Neuronal stem cell (in vitro differentiated cells): ENCODE results near the gene STIM1.

Experiments used
- DNase-seq: peaks from one replicate; pipeline ENCODE4 v3.0.0-alpha.2; 2013; ENCODE audit warnings: low spot score
- H2AFZ ChIP-seq: one replicate; pipeline ENCODE4 v1.6.1; 2013; ENCODE audit warnings: mild to moderate bottlenecking, low read length, inconsistent platforms
- H2AK5ac ChIP-seq: 2 replicates; pipeline ENCODE4 v1.6.1; 2013; ENCODE audit warnings: low read depth, mild to moderate bottlenecking, inconsistent platforms, low read length, moderate library complexity, mixed read lengths
- H2BK120ac ChIP-seq: 2 replicates; pipeline ENCODE4 v1.6.1; 2013; ENCODE audit warnings: low read depth, mild to moderate bottlenecking, inconsistent platforms, low read length, moderate library complexity, mixed read lengths
- H2BK12ac ChIP-seq: one replicate; pipeline ENCODE4 v1.6.1; 2013; ENCODE audit warnings: low read length, inconsistent platforms
- H2BK15ac ChIP-seq: 2 replicates; pipeline ENCODE4 v1.6.1; 2013; ENCODE audit warnings: mild to moderate bottlenecking, low read length, inconsistent platforms, mixed read lengths
- H2BK5ac ChIP-seq: one replicate; pipeline ENCODE4 v1.6.1; 2013; ENCODE audit warnings: inconsistent platforms, mild to moderate bottlenecking, low read length, moderate library complexity
- H3K14ac ChIP-seq: one replicate; pipeline ENCODE4 v1.6.1; 2013; ENCODE audit warnings: low read length, inconsistent platforms
- H3K18ac ChIP-seq: 2 replicates; pipeline ENCODE4 v1.6.1; 2013; ENCODE audit warnings: low read length, inconsistent platforms
- H3K23ac ChIP-seq: 2 replicates; pipeline ENCODE4 v1.6.1; 2013; ENCODE audit warnings: low read depth, mild to moderate bottlenecking, mixed read lengths, low read length, inconsistent platforms; ENCODE audit not compliant: poor library complexity
- H3K27ac ChIP-seq: replicated peaks from 3 replicates; pipeline ENCODE4 v1.5.1; 2013; ENCODE audit warnings: low read length, inconsistent platforms
- H3K27me3 ChIP-seq, 3 experiments: 2 replicates each; pipeline ENCODE4 v1.6.1; 2013; ENCODE audit warnings: low read length in 3 of 3, mild to moderate bottlenecking in 2 of 3, inconsistent platforms in 1 of 3, low read depth in 1 of 3, mixed read lengths in 1 of 3, moderate library complexity in 1 of 3; ENCODE audit not compliant: control insufficient read depth in 3 of 3, insufficient read depth in 3 of 3
- H3K36me3 ChIP-seq, 2 donors: replicated peaks in 1 of 2; 2 replicates each; pipeline ENCODE4 v1.6.1; 2013; ENCODE audit warnings: low read length in 2 of 2; ENCODE audit not compliant: control insufficient read depth in 2 of 2, insufficient read depth in 2 of 2
- H3K4ac ChIP-seq: 2 replicates; pipeline ENCODE4 v1.6.1; 2013; ENCODE audit warnings: inconsistent platforms, mild to moderate bottlenecking, low read length, moderate library complexity
- H3K4me1 ChIP-seq, 2 donors: 1 replicate in 1 of 2; 2 replicates in 1 of 2; pipeline ENCODE4 v1.6.1; 2013; ENCODE audit warnings: low read length in 2 of 2, low read depth in 1 of 2; ENCODE audit not compliant: control insufficient read depth in 2 of 2, insufficient read depth in 1 of 2
- H3K4me2 ChIP-seq: one replicate; pipeline ENCODE4 v1.6.1; 2013; ENCODE audit warnings: mild to moderate bottlenecking, low read length, inconsistent platforms; ENCODE audit not compliant: insufficient read depth, poor library complexity, severe bottlenecking
- H3K4me3 ChIP-seq, 2 donors: 2 replicates each; pipeline ENCODE4 v1.5.1; 2013; ENCODE audit warnings: low read length in 2 of 2, mild to moderate bottlenecking in 2 of 2, inconsistent platforms in 1 of 2, moderate library complexity in 1 of 2
- H3K79me1 ChIP-seq: one replicate; pipeline ENCODE4 v1.6.1; 2013; ENCODE audit warnings: low read depth, mild to moderate bottlenecking, inconsistent platforms, low read length, moderate library complexity
- H3K9ac ChIP-seq: one replicate; pipeline ENCODE4 v1.6.1; 2013; ENCODE audit warnings: mild to moderate bottlenecking, low read depth, low read length, inconsistent platforms; ENCODE audit not compliant: poor library complexity
- H3K9me3 ChIP-seq, 2 donors: replicated peaks in 1 of 2; 2 replicates each; pipeline versions ENCODE3 to v1.6.1; 2013; ENCODE audit warnings: low read length in 2 of 2, mild to moderate bottlenecking in 2 of 2, inconsistent platforms in 1 of 2, low read depth in 1 of 2, mixed read lengths in 1 of 2, moderate library complexity in 1 of 2; ENCODE audit not compliant: control insufficient read depth in 2 of 2, insufficient read depth in 1 of 2
- H4K8ac ChIP-seq: one replicate; pipeline ENCODE4 v1.6.1; 2013; ENCODE audit warnings: low read depth, mild to moderate bottlenecking, inconsistent platforms, low read length, moderate library complexity
- H4K91ac ChIP-seq: one replicate; pipeline ENCODE4 v1.6.1; 2013; ENCODE audit warnings: low read length, low read depth, mild to moderate bottlenecking, inconsistent platforms; ENCODE audit not compliant: poor library complexity
- WGBS, 2 donors: extraction: QIAGEN DNeasy Blood & Tissue Kit; methylation state at CpG; one replicate each; pipeline ENCODE4 v1.1.7; 2013; ENCODE audit warnings: missing lambda C conversion rate in 2 of 2, mixed read lengths in 1 of 2; ENCODE audit not compliant: insufficient read length in 2 of 2, insufficient replicate concordance in 1 of 2; ENCODE audit errors: extremely low coverage in 2 of 2; 5-methylcytosine and 5-hydroxymethylcytosine counted together

STIM1 gene

GRCh38 chr11:4040461-4040860, 185.0 kb downstream of the STIM1 start:
- Histone ChIP-seq H3K4me3 (no peak overlapping the region), H3K4ac (no peak overlapping the region), H4K8ac (no peak overlapping the region), H3K27me3 (no peaks in the 10 kb centered on the region), H3K79me1 (no peaks in the 10 kb centered on the region), H3K23ac (no peak overlapping the region), H3K4me2 (no peak overlapping the region), H3K9me3 (peaks cover 0 to 2% of the 10 kb centered on the region in 2 donors), H2BK5ac (no peak overlapping the region), H3K18ac (no peak overlapping the region), H2AK5ac (no peak overlapping the region), H2AFZ (no peak overlapping the region), H3K14ac (no peak overlapping the region), H4K91ac (no peak overlapping the region), H3K9ac (no peak overlapping the region), H3K4me1 (no peaks in the 10 kb centered on the region), H2BK15ac (no peak overlapping the region), H3K27ac (no peak overlapping the region), H3K36me3 (no peaks in the 10 kb centered on the region), H2BK12ac (no peak overlapping the region), H2BK120ac (no peak overlapping the region)
- no CpG with 5 or more reads among the region's 1 CpG for WGBS, 2 donors
- DNase-seq, result no peak

DNA sequence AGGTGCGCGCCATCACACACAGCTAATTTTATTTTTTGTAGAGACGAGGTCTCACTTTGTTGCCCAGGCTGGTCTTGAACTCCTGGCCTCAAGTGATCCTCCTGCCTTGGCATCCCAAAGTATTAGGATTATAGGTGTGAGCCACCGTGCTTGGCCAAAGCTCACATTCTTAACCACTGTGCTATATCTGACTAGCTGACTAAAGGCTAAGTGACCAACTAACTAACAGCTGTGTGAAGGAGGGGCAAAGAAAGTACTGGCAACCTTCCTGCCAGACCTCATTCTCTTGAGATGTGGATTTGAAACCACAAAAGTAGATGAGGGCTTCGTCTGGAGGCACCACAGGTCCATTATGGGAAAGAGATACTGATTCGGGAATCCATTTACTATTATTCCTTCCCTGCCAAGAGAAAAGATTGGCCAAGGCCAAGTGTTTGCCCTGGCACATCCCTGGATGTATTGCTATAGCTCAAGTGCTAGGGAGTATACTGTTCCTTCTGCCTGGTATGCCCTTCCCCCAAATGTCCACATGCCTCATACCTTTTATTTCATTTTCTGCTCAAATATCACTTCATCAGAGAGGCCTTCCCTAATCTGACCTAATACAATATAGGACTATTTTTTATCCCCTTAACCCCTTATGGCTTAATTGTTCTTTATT, 186.4 kb downstream of the STIM1 start:
- no peak for DNase-seq
- Histone ChIP-seq H3K36me3 (no peaks in the 10 kb centered on the region), H3K27ac (no peak overlapping the region), H3K23ac (no peak overlapping the region), H2BK120ac (no peak overlapping the region), H3K4ac (no peak overlapping the region), H4K91ac (no peak overlapping the region), H2AK5ac (no peak overlapping the region), H3K14ac (no peak overlapping the region), H2AFZ (no peak overlapping the region), H3K4me2 (no peak overlapping the region), H4K8ac (no peak overlapping the region), H2BK12ac (no peak overlapping the region), H2BK15ac (no peak overlapping the region), H3K18ac (no peak overlapping the region), H3K79me1 (no peaks in the 10 kb centered on the region), H3K27me3 (no peaks in the 10 kb centered on the region), H2BK5ac (no peak overlapping the region), H3K4me3 (no peak overlapping the region), H3K9me3 (no peaks in the 10 kb centered on the region), H3K9ac (no peak overlapping the region), H3K4me1 (no peaks in the 10 kb centered on the region)
- no CpG with 5 or more reads among the region's 6 CpGs for WGBS, 2 donors

GRCh38 chr11:4044976-4045646, 189.6 kb downstream of the STIM1 start:
- Histone ChIP-seq H3K27me3 (no peaks in the 10 kb centered on the region), H2BK5ac (no peak overlapping the region), H3K9ac (no peak overlapping the region), H3K4me1 (no peaks in the 10 kb centered on the region), H3K4me2 (no peak overlapping the region), H3K23ac (no peak overlapping the region), H3K4ac (no peak overlapping the region), H3K18ac (no peak overlapping the region), H3K9me3 (no peaks in the 10 kb centered on the region), H2AK5ac (no peak overlapping the region), H2AFZ (no peak overlapping the region), H3K36me3 (no peaks in the 10 kb centered on the region), H3K14ac (no peak overlapping the region), H3K79me1 (no peaks in the 10 kb centered on the region), H3K4me3 (no peak overlapping the region), H4K91ac (no peak overlapping the region), H2BK120ac (no peak overlapping the region), H4K8ac (no peak overlapping the region), H2BK12ac (no peak overlapping the region), H3K27ac (no peak overlapping the region), H2BK15ac (no peak overlapping the region)
- no CpG with 5 or more reads among the region's 4 CpGs for whole genome bisulfite sequencing, 2 donors
- DNase-seq, result no peak

DNA sequence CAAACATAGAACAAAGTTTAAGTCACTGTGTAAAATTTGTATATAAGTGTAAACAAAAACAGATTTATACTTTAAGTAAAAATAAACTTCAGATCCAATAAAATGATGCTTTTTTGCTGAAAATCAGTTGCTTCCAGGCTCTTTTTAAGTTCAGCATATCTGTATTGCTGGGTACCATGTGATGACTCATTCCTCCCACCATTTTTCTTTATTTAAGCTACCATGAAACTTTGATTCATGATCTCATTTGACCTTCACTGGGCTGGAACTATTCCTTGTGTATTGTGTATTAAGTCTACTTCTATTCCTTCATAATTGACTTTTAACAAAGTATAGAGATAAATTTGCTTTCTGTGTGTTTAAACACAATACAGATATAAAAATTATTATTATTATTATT, 192.9 kb downstream of the STIM1 start:
- H2BK5ac ChIP-seq, result no peak overlapping the region
- H4K91ac ChIP-seq, result no peak overlapping the region
- H3K9ac ChIP-seq, result no peak overlapping the region
- no peak overlapping the region for H3K23ac ChIP-seq
- H3K36me3 ChIP-seq, result no peaks in the 10 kb centered on the region
- H3K18ac ChIP-seq, result no peak overlapping the region
- H3K4me3 ChIP-seq, result no peak overlapping the region
- H3K79me1 ChIP-seq, result no peaks in the 10 kb centered on the region
- H3K4me1 ChIP-seq, result no peaks in the 10 kb centered on the region
- no peak overlapping the region for H4K8ac ChIP-seq
- no peak overlapping the region for H2BK12ac ChIP-seq
- no peak overlapping the region for H3K4me2 ChIP-seq
- H3K14ac ChIP-seq, result no peak overlapping the region
- DNase-seq, result no peak
- no peak overlapping the region for H2BK120ac ChIP-seq
- no peak overlapping the region for H2AFZ ChIP-seq
- no peaks in the 10 kb centered on the region for H3K9me3 ChIP-seq
- no peak overlapping the region for H3K27ac ChIP-seq
- H2BK15ac ChIP-seq, result no peak overlapping the region
- no peaks in the 10 kb centered on the region for H3K27me3 ChIP-seq
- no peak overlapping the region for H3K4ac ChIP-seq
- no peak overlapping the region for H2AK5ac ChIP-seq
